ENCODE measurements around the gene STK32B.

- no peak for TF ChIP-seq CTCF (IDR thresholded peaks at IDR 0.05)
- no peak for TF ChIP-seq POLR2AphosphoS5 (IDR thresholded peaks at IDR 0.05)
Measured at GRCh38 chr4:5157791-5158770, 106.8 kb downstream of the STK32B start.
